Measurements from ENCODE around the gene ATP2A1. TPM values are rescaled to one million over a fixed set of nuclear protein-coding genes. Genes with fewer than 3 reads are reported as not detected.

Gene ATP2A1
- total and polyA plus RNA-seq, 2 of the 8 experiments (the other 6 are each of a cell fraction or from before 2014, with no cell fraction given) = 1.7 to 2.4 TPM

GRCh38 chr16:28866454-28866804 is 11.9 kb upstream of the ATP2A1 start (continued):
- no peak for TF ChIP-seq NRF1 (IDR thresholded peaks at IDR 0.05; ENCODE audit: low read depth, low read length)
- TF ChIP-seq POLR2AphosphoS5 (IDR thresholded peaks at IDR 0.05; ENCODE audit: low read depth, low read length) = no peak
- TF ChIP-seq MAX (IDR thresholded peaks at IDR 0.05) = no peak
- no peak for TF ChIP-seq KDM5A (IDR thresholded peaks at IDR 0.05; ENCODE audit: low read length)
- TF ChIP-seq TAF1 (IDR thresholded peaks at IDR 0.05; ENCODE audit: low read depth, low read length) = no peak
- no peak for TF ChIP-seq KDM4A (IDR thresholded peaks at IDR 0.05; ENCODE audit: low read depth, low read length, severe bottlenecking)

Measured in H1 (cell line).